Measurements from ENCODE around the gene SIPA1L3.

- TF ChIP-seq CTCF (IDR thresholded peaks at IDR 0.05): no peak
- TF ChIP-seq, protein P1, sequence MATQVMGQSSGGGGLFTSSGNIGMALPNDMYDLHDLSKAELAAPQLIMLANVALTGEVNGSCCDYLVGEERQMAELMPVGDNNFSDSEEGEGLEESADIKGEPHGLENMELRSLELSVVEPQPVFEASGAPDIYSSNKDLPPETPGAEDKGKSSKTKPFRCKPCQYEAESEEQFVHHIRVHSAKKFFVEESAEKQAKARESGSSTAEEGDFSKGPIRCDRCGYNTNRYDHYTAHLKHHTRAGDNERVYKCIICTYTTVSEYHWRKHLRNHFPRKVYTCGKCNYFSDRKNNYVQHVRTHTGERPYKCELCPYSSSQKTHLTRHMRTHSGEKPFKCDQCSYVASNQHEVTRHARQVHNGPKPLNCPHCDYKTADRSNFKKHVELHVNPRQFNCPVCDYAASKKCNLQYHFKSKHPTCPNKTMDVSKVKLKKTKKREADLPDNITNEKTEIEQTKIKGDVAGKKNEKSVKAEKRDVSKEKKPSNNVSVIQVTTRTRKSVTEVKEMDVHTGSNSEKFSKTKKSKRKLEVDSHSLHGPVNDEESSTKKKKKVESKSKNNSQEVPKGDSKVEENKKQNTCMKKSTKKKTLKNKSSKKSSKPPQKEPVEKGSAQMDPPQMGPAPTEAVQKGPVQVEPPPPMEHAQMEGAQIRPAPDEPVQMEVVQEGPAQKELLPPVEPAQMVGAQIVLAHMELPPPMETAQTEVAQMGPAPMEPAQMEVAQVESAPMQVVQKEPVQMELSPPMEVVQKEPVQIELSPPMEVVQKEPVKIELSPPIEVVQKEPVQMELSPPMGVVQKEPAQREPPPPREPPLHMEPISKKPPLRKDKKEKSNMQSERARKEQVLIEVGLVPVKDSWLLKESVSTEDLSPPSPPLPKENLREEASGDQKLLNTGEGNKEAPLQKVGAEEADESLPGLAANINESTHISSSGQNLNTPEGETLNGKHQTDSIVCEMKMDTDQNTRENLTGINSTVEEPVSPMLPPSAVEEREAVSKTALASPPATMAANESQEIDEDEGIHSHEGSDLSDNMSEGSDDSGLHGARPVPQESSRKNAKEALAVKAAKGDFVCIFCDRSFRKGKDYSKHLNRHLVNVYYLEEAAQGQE (IDR thresholded peaks at IDR 0.05; ENCODE audit: insufficient read depth in 1 of 2, low read depth in 2 of 2, low read length in 1 of 2): no peak
- TF ChIP-seq SIN3A (IDR thresholded peaks at IDR 0.05; ENCODE audit: borderline replicate concordance, insufficient read depth, low read depth, low read length): no peak
- TF ChIP-seq TCF7L2 (IDR thresholded peaks at IDR 0.05; ENCODE audit: low read depth, low read length): no peak
- peak; percentile 50 for TF ChIP-seq POLR2AphosphoS5 (IDR thresholded peaks at IDR 0.05; ENCODE audit: low read depth, low read length)
Observed at GRCh38 chr19:38245826-38246498, 339.0 kb downstream of the SIPA1L3 start.

All from Panc1 (cell line).